IMR-90 (cell line): ENCODE data around the gene VOPP1. TPM values are rescaled to one million over a fixed set of nuclear protein-coding genes. Genes with fewer than 3 reads are reported as not detected.

Source experiments
- MAFK ChIP-seq: IDR thresholded peaks from 2 replicates; pipeline ENCODE4 v1.6.1; 2012; ENCODE audit warnings: low read depth, low read length, improper control_type of control experiment
- POLR2A ChIP-seq: IDR thresholded peaks from 2 replicates; pipeline ENCODE4 v1.6.1; 2012; ENCODE audit warnings: mild to moderate bottlenecking, low read depth, low read length
- RCOR1 ChIP-seq: IDR thresholded peaks from 2 replicates; pipeline ENCODE4 v1.6.1; 2012; ENCODE audit warnings: mild to moderate bottlenecking, low read length, improper control_type of control experiment; ENCODE audit not compliant: insufficient replicate concordance
- SMC3 ChIP-seq: fragments of 150-350 bp; IDR thresholded peaks from 2 replicates; pipeline ENCODE4 v1.6.1; 2016; ENCODE audit warnings: low read depth, mild to moderate bottlenecking, antibody characterized with exemption, low read length, moderate library complexity
- polyA plus RNA-seq, 3 experiments: library from polyadenylated mRNA; depleted of rRNA; stranded (reverse); fragments of >200 nt; gene quantifications; 2 replicates each; pipeline ENCODE4 v1.2.3, GENCODE V29; 2012; ENCODE audit warnings: low replicate concordance in 1 of 3
- total RNA-seq: library from RNA; depleted of rRNA; stranded (reverse); fragments of >200 nt; gene quantifications from 2 replicates; pipeline ENCODE4 v1.2.3, GENCODE V29; 2012
- TF ChIP-seq, protein P1 (sequence below): conservative IDR thresholded peaks from 2 replicates; pipeline ENCODE4 v1.5.1; 2012; ENCODE audit warnings: mild to moderate bottlenecking, low read depth, low read length, improper control_type of control experiment

The VOPP1 gene
- total and polyA plus RNA-seq, 2 of the 4 experiments (the other 2 are of a cell fraction): 60.2 to 94.5 TPM

DNA sequence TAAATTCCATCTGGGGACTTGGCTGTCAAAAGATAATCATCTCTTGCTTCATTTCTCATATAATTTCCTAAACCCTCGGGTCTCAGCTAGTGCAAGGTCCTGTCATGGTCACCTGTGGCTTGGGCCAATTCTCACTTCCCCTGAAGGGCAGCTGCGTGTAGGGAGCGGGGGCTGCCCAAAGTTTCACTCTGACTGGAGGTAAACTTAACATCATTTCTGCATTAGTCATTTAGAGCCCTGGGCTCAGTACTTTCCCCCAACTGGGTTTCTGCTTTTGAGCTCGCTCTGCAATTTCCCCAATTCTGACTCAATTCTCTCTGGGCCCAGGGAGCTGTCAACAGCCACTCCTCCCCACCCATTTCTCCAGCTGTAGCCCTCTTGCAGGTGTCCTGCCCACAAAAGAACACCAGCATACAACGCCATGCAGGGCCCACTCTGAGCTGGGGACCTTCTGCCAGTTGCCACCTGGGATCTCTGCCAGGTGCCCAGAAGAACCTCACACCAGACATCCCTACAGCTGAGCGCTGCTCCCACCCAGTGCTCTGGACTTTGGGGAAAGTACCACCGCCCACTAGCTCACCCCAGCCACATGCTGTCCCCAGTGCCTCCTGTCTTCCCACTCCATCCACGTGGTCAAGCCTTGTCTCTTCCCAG, 37.9 kb downstream of the VOPP1 start (continued):
- TF ChIP-seq RCOR1 (no peak), MAFK (peak; percentile 46), POLR2A (no peak), SMC3 (no peak)
- TF ChIP-seq, protein P1, sequence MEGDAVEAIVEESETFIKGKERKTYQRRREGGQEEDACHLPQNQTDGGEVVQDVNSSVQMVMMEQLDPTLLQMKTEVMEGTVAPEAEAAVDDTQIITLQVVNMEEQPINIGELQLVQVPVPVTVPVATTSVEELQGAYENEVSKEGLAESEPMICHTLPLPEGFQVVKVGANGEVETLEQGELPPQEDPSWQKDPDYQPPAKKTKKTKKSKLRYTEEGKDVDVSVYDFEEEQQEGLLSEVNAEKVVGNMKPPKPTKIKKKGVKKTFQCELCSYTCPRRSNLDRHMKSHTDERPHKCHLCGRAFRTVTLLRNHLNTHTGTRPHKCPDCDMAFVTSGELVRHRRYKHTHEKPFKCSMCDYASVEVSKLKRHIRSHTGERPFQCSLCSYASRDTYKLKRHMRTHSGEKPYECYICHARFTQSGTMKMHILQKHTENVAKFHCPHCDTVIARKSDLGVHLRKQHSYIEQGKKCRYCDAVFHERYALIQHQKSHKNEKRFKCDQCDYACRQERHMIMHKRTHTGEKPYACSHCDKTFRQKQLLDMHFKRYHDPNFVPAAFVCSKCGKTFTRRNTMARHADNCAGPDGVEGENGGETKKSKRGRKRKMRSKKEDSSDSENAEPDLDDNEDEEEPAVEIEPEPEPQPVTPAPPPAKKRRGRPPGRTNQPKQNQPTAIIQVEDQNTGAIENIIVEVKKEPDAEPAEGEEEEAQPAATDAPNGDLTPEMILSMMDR: no peak
